Natural killer cell (primary cell): ENCODE results near the gene ATAT1. TPM values are rescaled to one million over a fixed set of nuclear protein-coding genes. Genes with fewer than 3 reads are reported as not detected.

Experiments
- ATAC-seq, 3 donors: fragments of 150-1000 bp in 2 of 3; fragments of 200-7000 bp in 1 of 3; cut with Tn5 transposase; 1 replicate in 1 of 3; 2 replicates in 2 of 3; pipeline ENCODE4 v1.10.0; 2021; ENCODE audit warnings: mild to moderate bottlenecking in 2 of 3, moderate library complexity in 2 of 3
- DNase-seq, 2 donors: peaks; one replicate each; pipeline versions ENCODE4 v3.0.0 to v3.0.0-alpha.2; 2013 to 2021; ENCODE audit warnings: mixed read lengths in 1 of 2
- H3K27ac ChIP-seq: one replicate; pipeline ENCODE4 v1.5.1; 2013; ENCODE audit warnings: mild to moderate bottlenecking, low read length
- H3K27me3 ChIP-seq: one replicate; pipeline ENCODE4 v1.6.1; 2013; ENCODE audit warnings: low read length; ENCODE audit not compliant: control insufficient read depth, insufficient read depth
- H3K36me3 ChIP-seq: one replicate; pipeline ENCODE4 v1.6.1; 2013; ENCODE audit warnings: low read length; ENCODE audit not compliant: control insufficient read depth, insufficient read depth
- H3K4me1 ChIP-seq: one replicate; pipeline ENCODE4 v1.6.1; 2013; ENCODE audit warnings: low read length; ENCODE audit not compliant: control insufficient read depth, insufficient read depth
- H3K4me3 ChIP-seq: one replicate; pipeline ENCODE4 v1.5.1; 2013; ENCODE audit warnings: low read length
- H3K9me3 ChIP-seq: one replicate; pipeline ENCODE4 v1.6.1; 2013; ENCODE audit warnings: low read length; ENCODE audit not compliant: control insufficient read depth, insufficient read depth
- H3K27ac Mint-ChIP-seq, 2 donors: one replicate each; pipeline ENCODE4 v1.8.0; 2022; ENCODE audit warnings: mild to moderate bottlenecking in 2 of 2, mixed read lengths in 2 of 2, moderate library complexity in 1 of 2
- H3K27me3 Mint-ChIP-seq, 2 donors: one replicate each; pipeline ENCODE4 v1.8.0; 2022; ENCODE audit warnings: low read depth in 2 of 2, mixed read lengths in 2 of 2
- H3K36me3 Mint-ChIP-seq: one replicate; pipeline ENCODE4 v1.8.0; 2022; ENCODE audit warnings: mixed read lengths
- H3K4me1 Mint-ChIP-seq, 2 donors: one replicate each; pipeline ENCODE4 v1.8.0; 2022; ENCODE audit warnings: mixed read lengths in 2 of 2
- H3K4me3 Mint-ChIP-seq: one replicate; pipeline ENCODE4 v1.8.0; 2022; ENCODE audit warnings: mild to moderate bottlenecking, moderate library complexity, mixed read lengths
- H3K9me3 Mint-ChIP-seq, 2 donors: one replicate each; pipeline ENCODE4 v1.8.0; 2022; ENCODE audit warnings: mixed read lengths in 2 of 2
- WGBS: methylation state at CpG from one replicate; pipeline ENCODE4 v1.1.7; 2013; ENCODE audit warnings: missing lambda C conversion rate; ENCODE audit not compliant: insufficient coverage; 5-methylcytosine and 5-hydroxymethylcytosine counted together
- intact Hi-C: fragments of 100-400 bp; cut with micrococcal nuclease; formaldehyde crosslinking; loops from one replicate; pipeline ENCODE4 v1.14.2; 2022
- total RNA-seq, 4 donors: library from RNA; stranded (reverse); fragments of 120-200 nt in 1 of 4; gene quantifications; one replicate each; pipeline versions ENCODE4 v1.2.3 to v1.2.4, GENCODE V29; 2013 to 2022
- TF ChIP-seq, protein P1 (sequence below): fragments of 200-600 bp; IDR thresholded peaks from one replicate; pipeline ENCODE4 v1.8.0; 2022; ENCODE audit warnings: antibody characterized with exemption

ATAT1 gene
- total RNA-seq, 3 donors from 2014 or later (not counting 1 experiment from before 2014, with no cell fraction given): 8.1 to 10.8 (median 8.9) TPM

- H3K27ac Mint-ChIP-seq: peak overlapping the region; percentile 96 to 100
- peaks cover 42% of the 10 kb centered on the region for H3K36me3 ChIP-seq
- TF ChIP-seq, protein P1, sequence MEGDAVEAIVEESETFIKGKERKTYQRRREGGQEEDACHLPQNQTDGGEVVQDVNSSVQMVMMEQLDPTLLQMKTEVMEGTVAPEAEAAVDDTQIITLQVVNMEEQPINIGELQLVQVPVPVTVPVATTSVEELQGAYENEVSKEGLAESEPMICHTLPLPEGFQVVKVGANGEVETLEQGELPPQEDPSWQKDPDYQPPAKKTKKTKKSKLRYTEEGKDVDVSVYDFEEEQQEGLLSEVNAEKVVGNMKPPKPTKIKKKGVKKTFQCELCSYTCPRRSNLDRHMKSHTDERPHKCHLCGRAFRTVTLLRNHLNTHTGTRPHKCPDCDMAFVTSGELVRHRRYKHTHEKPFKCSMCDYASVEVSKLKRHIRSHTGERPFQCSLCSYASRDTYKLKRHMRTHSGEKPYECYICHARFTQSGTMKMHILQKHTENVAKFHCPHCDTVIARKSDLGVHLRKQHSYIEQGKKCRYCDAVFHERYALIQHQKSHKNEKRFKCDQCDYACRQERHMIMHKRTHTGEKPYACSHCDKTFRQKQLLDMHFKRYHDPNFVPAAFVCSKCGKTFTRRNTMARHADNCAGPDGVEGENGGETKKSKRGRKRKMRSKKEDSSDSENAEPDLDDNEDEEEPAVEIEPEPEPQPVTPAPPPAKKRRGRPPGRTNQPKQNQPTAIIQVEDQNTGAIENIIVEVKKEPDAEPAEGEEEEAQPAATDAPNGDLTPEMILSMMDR: no peak
- peaks cover 29% of the 10 kb centered on the region for H3K36me3 Mint-ChIP-seq
- H3K4me3 ChIP-seq: no peak overlapping the region
- H3K4me1 ChIP-seq: peaks cover 12% of the 10 kb centered on the region
- no peak for DNase-seq
- H3K27me3 Mint-ChIP-seq: no peaks in the 10 kb centered on the region
- peak overlapping the region; percentile 21 for H3K4me3 Mint-ChIP-seq
- WGBS: no CpG with 5 or more reads among the region's 2 CpGs
- no peak overlapping the region for H3K27ac ChIP-seq
- peaks cover 57 to 75% of the 10 kb centered on the region in 2 donors for H3K4me1 Mint-ChIP-seq
- no peaks in the 10 kb centered on the region for H3K9me3 Mint-ChIP-seq
- no peaks in the 10 kb centered on the region for H3K27me3 ChIP-seq
- intact Hi-C loops: loop anchor here (10.0 kb wide), 1 partner anchor 743 kb away; the partner anchor contains the start of gene HLA-B
- no peaks in the 10 kb centered on the region for H3K9me3 ChIP-seq
- ATAC-seq: no peak
Observed at GRCh38 chr6:30611856-30612194, 14.8 kb upstream of the ATAT1 start.

DNA sequence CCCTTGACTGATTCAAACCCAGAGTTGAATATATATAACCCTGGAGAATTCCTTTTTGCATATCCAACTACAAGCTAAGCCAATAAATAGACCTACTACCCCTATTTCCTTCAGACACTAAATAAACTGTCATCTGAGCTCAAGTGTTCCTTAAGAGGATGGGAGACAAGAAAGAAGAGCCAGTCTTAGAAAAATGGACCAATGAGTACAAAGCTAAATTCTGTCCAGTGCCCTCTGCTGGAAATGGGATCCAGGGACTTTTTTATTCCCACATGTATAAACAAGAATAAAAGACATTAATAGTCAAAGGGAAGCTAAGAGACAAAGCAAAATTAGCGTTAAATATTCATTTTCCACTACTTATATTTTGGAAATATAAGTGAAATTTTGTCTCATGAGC, 14.5 kb upstream of the ATAT1 start:
- no peaks in the 10 kb centered on the region for H3K9me3 Mint-ChIP-seq
- Histone ChIP-seq H3K9me3 (no peaks in the 10 kb centered on the region), H3K4me3 (no peak overlapping the region), H3K36me3 (peaks cover 40% of the 10 kb centered on the region), H3K4me1 (peaks cover 12% of the 10 kb centered on the region), H3K27ac (no peak overlapping the region), H3K27me3 (no peaks in the 10 kb centered on the region)
- ATAC-seq (no peak), DNase-seq (peak in 1 of 2 donors; percentile 24)
- peaks cover 30% of the 10 kb centered on the region for H3K36me3 Mint-ChIP-seq
- TF ChIP-seq, protein P1: no peak
- H3K27ac Mint-ChIP-seq: peak overlapping the region; percentile 96 to 100
- no peak overlapping the region for H3K4me3 Mint-ChIP-seq
- no CpG with 5 or more reads among the region's 1 CpG for whole genome bisulfite sequencing
- H3K4me1 Mint-ChIP-seq: peaks cover 61 to 79% of the 10 kb centered on the region in 2 donors
- intact Hi-C loops: loop anchor here (10.0 kb wide), 1 partner anchor 743 kb away; the partner anchor contains the start of gene HLA-B
- H3K27me3 Mint-ChIP-seq: peaks cover 0 to 3% of the 10 kb centered on the region in 2 donors

- no peak overlapping the region for H3K4me3 Mint-ChIP-seq
- 79% methylated on average over 5 of the region's 6 CpGs for WGBS
- ATAC-seq: no peak
Observed at GRCh38 chr6:30612687-30613248, 13.9 kb upstream of the ATAT1 start.

More at GRCh38 chr6:30612687-30613248, 13.9 kb upstream of the ATAT1 start:
- Mint-ChIP-seq H3K27ac (peak overlapping the region; percentile 96 to 100), H3K36me3 (peaks cover 27% of the 10 kb centered on the region), H3K4me1 (peaks cover 61 to 75% of the 10 kb centered on the region in 2 donors), H3K27me3 (peaks cover 0 to 5% of the 10 kb centered on the region in 2 donors), H3K9me3 (no peaks in the 10 kb centered on the region)
- Histone ChIP-seq H3K4me3 (no peak overlapping the region), H3K27me3 (no peaks in the 10 kb centered on the region), H3K4me1 (peaks cover 12% of the 10 kb centered on the region), H3K9me3 (no peaks in the 10 kb centered on the region), H3K36me3 (peaks cover 35% of the 10 kb centered on the region), H3K27ac (peak overlapping the region; percentile 99)
- TF ChIP-seq, protein P1: no peak
- DNase-seq: peak in 1 of 2 donors; percentile 9
- intact Hi-C loops: loop anchor here (10.0 kb wide), 1 partner anchor 742 kb away; the partner anchor contains the start of gene HLA-B
